ENCODE measurements around the gene HERC2.

DNA sequence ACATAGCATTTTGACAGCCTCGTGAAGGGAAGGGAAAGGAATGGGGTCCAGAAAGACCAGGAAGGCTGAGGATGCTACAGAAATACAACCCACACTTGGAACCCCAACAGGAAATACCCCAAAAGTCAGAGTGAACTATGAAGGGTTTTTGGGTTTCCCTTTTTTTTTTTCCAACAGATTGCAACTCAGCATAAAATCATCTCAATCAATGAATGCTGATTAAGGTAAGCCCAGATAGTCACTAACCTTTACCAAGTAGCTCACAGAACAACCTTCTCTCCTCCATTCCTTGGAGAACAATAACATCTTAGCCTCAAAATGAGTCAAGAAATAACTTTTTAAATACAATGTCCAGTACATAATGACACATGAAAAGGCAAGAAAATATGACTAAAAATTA, 129.2 kb downstream of the HERC2 start:
- TF ChIP-seq YY1 (IDR thresholded peaks at IDR 0.05; ENCODE audit: insufficient read depth, insufficient read length) (no peak), ZNF274 (IDR thresholded peaks at IDR 0.05; ENCODE audit: low read depth, low read length) (no peak), SUZ12 (IDR thresholded peaks at IDR 0.05; ENCODE audit: extremely low read depth, insufficient read depth, insufficient read length) (no peak)
